GM12878 (cell line): Measurements from ENCODE around the gene GLMP.

Source experiments
- CEBPB ChIP-seq, 2 experiments: fragments of 150-350 bp in 1 of 2; IDR thresholded peaks; 2 replicates each; pipeline ENCODE4 v1.6.1; 2012 to 2014; ENCODE audit warnings: low read depth in 2 of 2, low read length in 2 of 2, borderline replicate concordance in 1 of 2, inconsistent platforms in 1 of 2
- CTCF ChIP-seq, 3 experiments: IDR thresholded peaks in 2 of 3; conservative IDR thresholded peaks in 1 of 3; 2 replicates each; pipeline ENCODE4 v1.5.1; 2011; ENCODE audit warnings: low read depth in 3 of 3, low read length in 3 of 3, mild to moderate bottlenecking in 3 of 3, control low read depth in 2 of 3, moderate library complexity in 2 of 3, inconsistent platforms in 1 of 3, mixed read lengths in 1 of 3; ENCODE audit not compliant: control insufficient read depth in 2 of 3, insufficient read depth in 1 of 3; ENCODE audit errors: extremely low read depth in 1 of 3
- TAF1 ChIP-seq: IDR thresholded peaks from 2 replicates; pipeline ENCODE4 v1.6.1; 2011; ENCODE audit warnings: mild to moderate bottlenecking, low read depth, low read length, borderline replicate concordance

GRCh38 chr1:156253634-156254033, 41.8 kb downstream of the GLMP start:
- TF ChIP-seq CTCF (IDR thresholded peaks at IDR 0.05 in 2 of 3, conservative IDR thresholded peaks at IDR 0.05 in 1 of 3; ENCODE audit: control insufficient read depth in 2 of 3, extremely low read depth in 1 of 3, insufficient read depth in 1 of 3, low read depth in 3 of 3, low read length in 3 of 3) = no peak
- no peak for TF ChIP-seq TAF1
- TF ChIP-seq CEBPB (IDR thresholded peaks at IDR 0.05; ENCODE audit: borderline replicate concordance in 1 of 2, low read depth in 2 of 2, low read length in 2 of 2) = no peak
